K562 (cell line): Measurements from ENCODE around the gene NACA. TPM values are rescaled to one million over a fixed set of nuclear protein-coding genes. Genes with fewer than 3 reads are reported as not detected.

Source experiments
- ATAC-seq: fragments of 200-7000 bp; cut with Tn5 transposase; 3 replicates; pipeline ENCODE4 v1.9.1; 2020; ENCODE audit warnings: moderate library complexity
- BruUV-seq: library from RNA; stranded (reverse); fragments of 400-500 nt; replicated peaks from 2 replicates; lab custom pipeline; 2021; lab: Mats Ljungman, UMichigan
- CTCF ChIA-PET: fragments of 300-600 bp; formaldehyde crosslinking; extraction: SDS; loops from one replicate; lab custom pipeline; 2021; ENCODE audit warnings: low intra/inter-chr PET ratio; lab: Yijun Ruan, JAX
- POLR2A ChIA-PET: fragments of 300-600, 350-650 bp; sonication (Branson Sonifier 250); formaldehyde crosslinking; extraction: SDS; loops from one replicate; lab custom pipeline; 2021; ENCODE audit warnings: antibody characterized with exemption, inconsistent platforms; lab: Yijun Ruan, JAX
- DNase-seq, 4 experiments: peaks; one replicate each; pipeline versions ENCODE4 v3.0.0 to v3.0.0-alpha.2; 2011 to 2018; ENCODE audit warnings: low spot score in 3 of 4, mixed read lengths in 3 of 4; ENCODE audit errors: extremely low read depth in 1 of 4
- FAIRE-seq: peaks from 2 replicates; lab custom pipeline; 2011; peaks lifted over from hg19 to GRCh38; lab: Jason Lieb, UNC
- H2AFZ ChIP-seq: 2 replicates; pipeline ENCODE4 v1.6.0; 2011; ENCODE audit warnings: low read depth, low read length, control low read depth, inconsistent platforms
- H3K27ac ChIP-seq: fragments of 200-600 bp; 3 replicates; pipeline ENCODE4 v1.8.0; 2011; ENCODE audit warnings: low read depth, mild to moderate bottlenecking, control low read depth, inconsistent platforms, low read length, moderate library complexity, mixed read lengths; ENCODE audit errors: extremely low read depth
- H3K27me3 ChIP-seq, 2 experiments: fragments of 300-600 bp in 1 of 2; 2 replicates in 1 of 2; 3 replicates in 1 of 2; pipeline versions ENCODE4 v1.6.0 to v1.8.0; 2011; ENCODE audit warnings: inconsistent platforms in 2 of 2, low read length in 2 of 2, mild to moderate bottlenecking in 1 of 2, mixed read lengths in 1 of 2, moderate library complexity in 1 of 2; ENCODE audit not compliant: control insufficient read depth in 2 of 2, insufficient read depth in 2 of 2
- H3K36me3 ChIP-seq: fragments of 300-600 bp; 3 replicates; pipeline ENCODE4 v1.8.0; 2011; ENCODE audit warnings: mild to moderate bottlenecking, low read length, inconsistent platforms; ENCODE audit not compliant: control insufficient read depth, insufficient read depth
- H3K4me1 ChIP-seq, 2 experiments: fragments of 200-600 bp in 1 of 2; replicated peaks in 1 of 2; 2 replicates in 1 of 2; 3 replicates in 1 of 2; pipeline versions ENCODE4 v1.5.1 to v1.8.0; 2011; ENCODE audit warnings: inconsistent platforms in 2 of 2, low read length in 2 of 2, mild to moderate bottlenecking in 1 of 2, mixed read lengths in 1 of 2, moderate library complexity in 1 of 2; ENCODE audit not compliant: control insufficient read depth in 2 of 2, insufficient read depth in 2 of 2
- H3K4me2 ChIP-seq: 2 replicates; pipeline ENCODE4 v1.6.1; 2011; ENCODE audit warnings: low read length, control low read depth, inconsistent platforms, mixed read lengths; ENCODE audit not compliant: insufficient read depth
- H3K4me3 ChIP-seq: fragments of 200-600 bp; sonication (generic), shearing (Covaris generic); 2 replicates; pipeline ENCODE4 v1.5.1; 2016; ENCODE audit warnings: control low read depth, inconsistent platforms
- H3K79me2 ChIP-seq: fragments of 200-600 bp; 3 replicates; pipeline ENCODE4 v1.8.0; 2011; ENCODE audit warnings: low read length, inconsistent platforms; ENCODE audit not compliant: control insufficient read depth, insufficient read depth
- H3K9ac ChIP-seq, 2 experiments: 2 replicates each; pipeline versions ENCODE4 v1.6.0 to v1.6.1; 2011; ENCODE audit warnings: low read depth in 2 of 2, low read length in 2 of 2, control low read depth in 1 of 2, inconsistent platforms in 1 of 2, mild to moderate bottlenecking in 1 of 2, mixed read lengths in 1 of 2; ENCODE audit not compliant: insufficient read depth in 1 of 2
- H3K9me1 ChIP-seq: one replicate; pipeline ENCODE4 v1.6.0; 2011; ENCODE audit warnings: inconsistent platforms, mild to moderate bottlenecking, low read length, moderate library complexity; ENCODE audit not compliant: control insufficient read depth, insufficient read depth
- H3K9me3 ChIP-seq: replicated peaks from 2 replicates; pipeline ENCODE4 v1.5.1; 2011; ENCODE audit warnings: low read depth, low read length, inconsistent platforms; ENCODE audit not compliant: control insufficient read depth, insufficient read depth
- H4K20me1 ChIP-seq: replicated peaks from 2 replicates; pipeline ENCODE4 v1.6.1; 2011; ENCODE audit warnings: low read length, inconsistent platforms, mixed read lengths; ENCODE audit not compliant: control insufficient read depth, insufficient read depth
- ADNP ChIP-seq: fragments of 200-800 bp; sonication (Bioruptor generic); IDR thresholded peaks from 2 replicates; pipeline ENCODE4 v1.6.1; 2016; ENCODE audit warnings: missing genetic modification characterization, missing compliant biosample characterization
- EP400 ChIP-seq: fragments of 450-650 bp; IDR thresholded peaks from 2 replicates; pipeline ENCODE4 v1.6.1; 2017; ENCODE audit warnings: antibody characterized with exemption, mild to moderate bottlenecking, moderate library complexity
- ILK ChIP-seq: fragments of 450-650 bp; IDR thresholded peaks from 2 replicates; pipeline ENCODE4 v1.6.1; 2016; ENCODE audit warnings: missing genetic modification characterization, low read depth, mild to moderate bottlenecking, missing compliant biosample characterization, moderate library complexity, borderline replicate concordance
- MCM5 ChIP-seq: fragments of 450-650 bp; IDR thresholded peaks from 2 replicates; pipeline ENCODE4 v1.6.1; 2016; ENCODE audit warnings: low read depth
- SAFB ChIP-seq: fragments of 200-400 bp; formaldehyde crosslinking; IDR thresholded peaks from 2 replicates; pipeline ENCODE4 v1.6.1; 2017; ENCODE audit warnings: low read depth, low read length, borderline replicate concordance
- SPI1 ChIP-seq: IDR thresholded peaks from 2 replicates; pipeline ENCODE4 v1.6.1; 2011; ENCODE audit warnings: low read depth, low read length, control low read depth, borderline replicate concordance
- TFE3 ChIP-seq: fragments of 450-650 bp; formaldehyde crosslinking; IDR thresholded peaks from 2 replicates; pipeline ENCODE4 v1.4.0; 2020; ENCODE audit warnings: mild to moderate bottlenecking, mixed read lengths
- ZNF121 ChIP-seq: sonication (generic); formaldehyde crosslinking; conservative IDR thresholded peaks from 2 replicates; pipeline ENCODE4 v1.8.0; 2022; ENCODE audit warnings: missing genetic modification reagents
- ZNF57 ChIP-seq: fragments of 450-650 bp; formaldehyde crosslinking; IDR thresholded peaks from 2 replicates; pipeline ENCODE4 v1.4.0; 2020; ENCODE audit warnings: mild to moderate bottlenecking, moderate library complexity
- ZNF668 ChIP-seq: fragments of 250-450 bp; sonication (Bioruptor Pico); IDR thresholded peaks from 2 replicates; pipeline ENCODE4 v1.8.0; 2022; ENCODE audit warnings: mild to moderate bottlenecking, inconsistent platforms
- ZNF707 ChIP-seq: fragments of 250-450 bp; sonication (Bioruptor Pico); conservative IDR thresholded peaks from 2 replicates; pipeline ENCODE4 v1.8.0; 2022; ENCODE audit warnings: inconsistent platforms, mild to moderate bottlenecking, moderate library complexity
- ZNF75A ChIP-seq: fragments of 450-650 bp; formaldehyde crosslinking; IDR thresholded peaks from 2 replicates; pipeline ENCODE4 v1.4.0; 2020; ENCODE audit warnings: mild to moderate bottlenecking
- WGBS: fragments of 100-300 bp; shearing (Covaris generic); methylation state at CpG from one replicate; pipeline ENCODE4 v1.1.6; 2016; ENCODE audit warnings: low coverage, mixed read lengths; ENCODE audit not compliant: insufficient coverage; ENCODE audit errors: missing lambda C conversion rate; 5-methylcytosine and 5-hydroxymethylcytosine counted together
- in situ Hi-C: fragments of 300-500 bp; cut with MboI; formaldehyde crosslinking; loops from 4 replicates; pipeline ENCODE4 v1.15.0; 2018; ENCODE audit warnings: inconsistent platforms, mixed read lengths
- intact Hi-C: fragments of 100-400 bp; cut with micrococcal nuclease; formaldehyde crosslinking; loops from 2 replicates; pipeline ENCODE4 v1.14.2; 2022
- polyA plus RNA-seq, 8 experiments: library from polyadenylated mRNA; depleted of rRNA in 4 of 8; stranded (reverse) in 5 of 8; unstranded in 3 of 8; fragments of >200 nt; fragmentation: Nextera tagmentation in 2 of 8; fragmentation: Illumina TruSeq in 1 of 8; extraction: Ambion mirVana in 2 of 8; extraction: Trizol in 1 of 8; gene quantifications; 2 replicates each; pipeline versions ENCODE4 v1.2.1 to v1.2.3, GENCODE V29; 2011 to 2014; ENCODE audit warnings: inconsistent platforms in 1 of 8, missing spikeins in 1 of 8
- total RNA-seq, 7 experiments: library from RNA; depleted of rRNA in 6 of 7; stranded (reverse); fragments of >200 nt in 6 of 7; fragmentation: Illumina TruSeq in 2 of 7; extraction: Trizol in 2 of 7; gene quantifications; 2 replicates each; pipeline versions ENCODE4 v1.2.1 to v1.2.3, GENCODE V29; 2011 to 2021; ENCODE audit warnings: low replicate concordance in 1 of 7

NACA gene
- total and polyA plus RNA-seq, 9 of the 15 experiments (the other 6 are each of a cell fraction or from before 2014, with no cell fraction given) = 1,030 to 2,416 (median 1,645) TPM

DNA sequence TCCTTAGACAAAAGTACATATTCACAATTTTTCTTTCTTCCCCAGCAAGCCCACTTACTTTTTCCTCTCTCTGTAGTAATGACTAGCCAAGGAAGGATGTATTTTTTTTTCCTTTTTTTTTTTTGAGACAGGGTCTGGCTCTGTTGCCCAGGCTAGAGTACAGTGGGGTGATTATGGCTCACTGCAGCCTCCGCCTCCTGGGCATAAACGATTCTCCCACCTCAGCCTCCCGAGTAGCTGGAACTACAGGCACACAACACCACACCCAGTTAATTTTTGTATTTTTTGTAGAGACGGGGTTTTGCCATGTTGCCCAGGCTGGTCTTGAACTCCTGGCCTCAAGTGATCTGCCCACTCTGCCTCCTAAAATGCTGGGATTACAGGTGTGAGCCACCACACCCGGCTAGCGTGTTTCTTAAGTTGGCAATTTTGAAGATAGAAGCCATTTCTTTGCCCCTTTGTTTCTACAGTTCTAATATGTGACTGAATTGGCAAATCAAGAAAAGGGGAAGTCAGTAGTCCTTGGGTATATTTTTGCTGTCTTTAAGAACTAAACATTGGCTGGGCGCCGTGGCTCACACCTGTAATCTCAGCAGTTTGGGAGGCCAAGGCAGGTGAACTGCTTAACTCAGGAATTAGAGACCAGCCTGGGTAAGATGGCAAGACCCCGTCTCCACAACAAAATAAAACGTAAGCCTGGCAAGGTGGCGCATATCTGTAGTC lies 3.2 kb upstream of the NACA start:
- Histone ChIP-seq H3K36me3 (peaks cover 58% of the 10 kb centered on the region), H3K27ac (no peak overlapping the region), H3K4me3 (no peak overlapping the region), H3K9ac (no peak overlapping the region), H3K27me3 (no peaks in the 10 kb centered on the region), H3K9me3 (no peaks in the 10 kb centered on the region), H3K9me1 (no peaks in the 10 kb centered on the region), H3K4me1 (no peaks in the 10 kb centered on the region; a peak in 2 of 5 replicates), H3K4me2 (no peak overlapping the region), H2AFZ (no peak overlapping the region), H3K79me2 (peaks cover 20% of the 10 kb centered on the region), H4K20me1 (peaks cover 1% of the 10 kb centered on the region; the same call in 1 of the 2 replicates)
- FAIRE-seq = no peak
- no peak for ATAC-seq
- WGBS = 95% methylated on average over 11 of the region's 11 CpGs
- no peak for DNase-seq
- no TSS peak for BruUV-seq
- ChIA-PET POLR2A (interaction anchor here (0.9 to 3.9 kb wide), 2 partner anchors 13 to 18 kb away, joined by 5 to 44 read pairs; no protein-coding TSS in a partner anchor), CTCF (no interaction called here)
- no peak for TF ChIP-seq MCM5
- TF ChIP-seq ZNF75A = no peak
- TF ChIP-seq ADNP (tag) = no peak
- no peak for TF ChIP-seq ZNF668 (CRISPR knock-in tag)
- TF ChIP-seq ZNF121 = peak; percentile 58
- no peak for TF ChIP-seq TFE3 (CRISPR knock-in tag)
- TF ChIP-seq EP400 = no peak
- no peak for TF ChIP-seq ZNF57
- TF ChIP-seq SPI1 = peak; percentile 71; the same call in 1 of the 2 replicates
- TF ChIP-seq SAFB = no peak
- TF ChIP-seq ILK (tag) = no peak
- no peak for TF ChIP-seq ZNF707 (CRISPR knock-in tag)
- in situ Hi-C loops = loop anchor here (10.0 kb wide), 1 partner anchor 83 kb away; the partner anchor contains the start of gene ATP5F1B
- intact Hi-C loops = no loop called here
